Peyer's patch (tissue), 4 donors: ENCODE data around the gene DPP4.

Experiments
- CTCF ChIP-seq, 6 experiments: fragments of 450-650 bp in 4 of 6; fragments of 200-600 bp in 2 of 6; sonication (generic) in 1 of 6; IDR thresholded peaks; one replicate each; pipeline ENCODE4 v1.5.1; 2017 to 2019; ENCODE audit warnings: antibody characterized with exemption in 6 of 6, mild to moderate bottlenecking in 3 of 6, moderate library complexity in 1 of 6
- POLR2A ChIP-seq, 2 donors: fragments of 450-650 bp; IDR thresholded peaks; one replicate each; pipeline ENCODE4 v1.5.1; 2017; ENCODE audit warnings: antibody characterized with exemption in 2 of 2, mild to moderate bottlenecking in 2 of 2, moderate library complexity in 2 of 2

DNA sequence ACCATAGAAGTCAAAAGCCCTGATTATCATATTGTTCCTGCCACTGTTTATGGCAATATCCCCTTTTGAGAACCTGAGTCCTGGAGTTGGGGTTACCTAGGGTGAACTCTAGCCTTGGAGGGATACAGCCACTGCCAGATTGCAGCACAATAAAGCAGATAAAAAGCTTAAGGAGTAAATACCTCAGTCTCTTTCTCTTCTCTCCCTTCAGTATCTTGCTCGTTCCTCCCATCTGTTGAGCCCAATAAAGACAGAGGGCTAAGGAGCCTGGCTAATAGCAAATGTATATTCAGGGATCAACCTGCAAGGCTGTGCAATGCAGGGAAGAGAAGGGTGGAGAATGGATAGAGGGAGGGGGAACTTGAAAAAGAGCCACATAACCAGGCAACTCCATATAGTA lies 8.0 kb upstream of the DPP4 start:
- TF ChIP-seq CTCF (IDR thresholded peaks at IDR 0.05) (no peak), POLR2A (IDR thresholded peaks at IDR 0.05) (no peak)
